Ovary (tissue), 3 donors: ENCODE results near the gene JMJD6.

ENCODE experiments used
- CTCF ChIP-seq, 3 donors: fragments of 450-650 bp in 2 of 3; fragments of 200-600 bp in 1 of 3; IDR thresholded peaks; one replicate each; pipeline versions ENCODE4 v1.5.1 to v1.8.0; 2016 to 2022; ENCODE audit warnings: antibody characterized with exemption in 3 of 3, mild to moderate bottlenecking in 1 of 3
- EP300 ChIP-seq: sonication (generic); formaldehyde crosslinking; IDR thresholded peaks from one replicate; pipeline ENCODE4 v1.6.1; 2017; ENCODE audit warnings: antibody characterized with exemption
- donor health status: DM: no; HTN: no; CAD: no.

DNA sequence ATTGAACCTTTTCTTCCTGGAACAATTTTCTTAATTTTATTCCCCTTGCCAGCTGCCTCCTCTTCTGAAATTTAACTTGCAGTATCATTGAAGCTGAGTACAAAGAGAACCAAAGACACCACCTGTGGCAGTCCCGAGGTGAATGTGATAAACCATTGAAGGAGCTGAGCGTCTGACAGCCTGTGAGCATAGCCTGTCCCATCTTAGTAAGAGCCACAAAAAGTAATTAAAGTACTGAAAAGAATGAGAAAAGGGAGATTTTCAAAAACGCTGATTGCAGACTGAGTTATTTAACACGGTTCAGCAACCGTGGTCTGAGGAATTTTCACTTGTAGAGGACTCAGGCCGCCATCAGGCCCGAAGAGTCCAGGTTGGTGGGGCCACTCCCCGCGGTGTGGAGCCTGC, 55.7 kb downstream of the JMJD6 start:
- no peak for TF ChIP-seq CTCF (IDR thresholded peaks at IDR 0.05)
- no peak for TF ChIP-seq EP300
